Fibroblast of gingiva (primary cell): ENCODE data around the gene ANKRD33B.
"Not testable (repeated sequence)": the region's sequence is repeated elsewhere in the genome, so short reads cannot be mapped to it uniquely, and the experiment has no call there.

Source experiments
- DNase-seq: peaks from one replicate; pipeline ENCODE4 v3.0.0-alpha.2; 2011; ENCODE audit warnings: low read depth

Gene ANKRD33B

DNA sequence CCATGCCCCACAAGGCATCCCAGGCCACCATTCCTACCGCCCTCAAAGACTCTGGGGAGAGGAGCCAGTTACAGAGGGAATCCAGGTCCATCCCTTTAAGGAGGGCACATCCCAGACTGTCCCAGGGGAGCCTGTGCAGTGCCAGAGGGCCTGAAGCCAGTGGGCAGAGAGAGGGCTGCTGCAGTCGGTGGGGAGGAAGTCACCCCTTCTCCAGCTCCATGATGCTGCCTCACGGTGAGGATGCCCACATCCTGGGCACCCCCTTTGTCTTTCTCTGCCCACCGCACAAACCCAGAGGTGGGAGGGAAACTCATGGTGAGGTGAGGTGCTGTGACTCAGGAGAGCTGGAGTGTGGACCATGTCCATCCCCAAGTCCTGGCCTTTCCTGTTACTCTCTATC, 26.2 kb upstream of the ANKRD33B start:
- DNase-seq, result no peak

DNA sequence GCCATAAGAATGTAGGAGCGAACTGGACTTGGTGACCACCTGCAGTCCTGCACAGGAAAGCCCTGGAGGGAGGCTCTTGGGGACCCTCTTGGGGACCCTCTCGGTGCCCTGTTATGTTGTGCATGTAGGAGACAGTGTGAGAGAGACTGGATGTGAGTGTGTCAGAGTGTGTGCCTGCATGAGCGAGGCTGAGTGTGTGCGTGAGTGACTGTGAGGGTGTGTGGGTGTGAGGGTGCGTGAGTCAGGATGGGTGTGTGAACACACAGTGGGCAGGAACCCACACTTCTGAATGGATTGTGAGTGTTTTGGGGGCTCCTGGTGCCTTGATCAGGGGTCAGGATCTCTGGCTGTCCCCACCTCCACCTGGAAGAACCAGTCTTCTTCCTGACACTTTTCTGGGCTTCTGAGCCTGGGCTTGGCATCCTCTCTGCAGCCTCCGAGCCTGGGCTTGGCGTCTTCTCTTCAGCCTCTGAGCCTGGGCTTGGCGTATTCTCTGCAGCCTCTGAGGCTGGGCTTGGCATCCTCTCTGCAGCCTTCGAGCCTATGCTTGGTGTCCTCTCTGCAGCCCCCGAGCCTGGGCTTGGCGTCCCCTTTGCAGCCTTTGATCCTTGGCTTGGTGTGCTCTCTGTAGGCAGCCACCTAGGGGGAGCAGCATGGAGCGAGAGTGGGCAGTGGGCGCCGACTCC, 25.6 kb upstream of the ANKRD33B start:
- DNase-seq, result no peak

DNA sequence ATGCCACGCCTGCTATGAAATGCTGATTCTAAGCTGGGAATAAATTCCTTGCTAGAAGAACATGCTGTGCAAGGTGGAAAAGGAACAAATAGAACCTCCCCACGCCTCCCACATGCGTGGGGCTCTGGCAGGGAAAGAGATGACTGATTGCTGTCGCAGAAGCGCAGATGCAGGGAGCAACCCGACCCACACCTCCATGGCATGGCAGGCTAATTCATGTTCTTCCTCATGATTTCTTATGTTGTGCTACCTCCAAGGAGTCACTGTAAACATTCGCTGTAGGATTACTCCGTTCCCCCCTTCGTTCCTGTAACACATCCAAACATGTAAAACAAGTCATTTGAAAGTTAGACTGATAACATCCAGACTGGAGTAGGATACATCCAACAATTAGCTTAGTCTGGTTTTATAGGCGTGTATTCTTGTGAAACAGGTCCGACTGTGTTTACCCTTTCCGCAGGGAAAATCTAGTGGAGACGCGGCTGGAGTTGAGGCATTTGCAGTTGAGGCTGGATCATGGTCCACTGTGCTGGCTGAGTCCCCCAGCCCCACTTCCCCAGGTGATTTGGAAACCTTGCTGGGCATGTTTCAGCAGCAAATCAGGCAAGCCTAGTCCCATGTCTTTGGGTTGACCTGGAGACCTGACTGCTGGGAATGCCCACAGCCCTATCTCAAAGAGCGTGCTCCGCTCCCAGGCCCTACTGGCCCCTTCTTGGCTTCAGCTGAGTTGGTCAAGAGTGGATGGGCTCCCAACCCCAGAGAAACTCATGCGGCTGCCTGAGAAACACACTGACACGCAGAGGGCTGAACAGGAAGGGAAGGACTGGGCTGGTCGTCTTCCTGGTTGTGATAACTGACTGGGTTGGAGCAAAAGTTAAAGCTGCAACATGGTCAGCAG, 24.8 kb upstream of the ANKRD33B start:
- DNase-seq, result no peak

DNA sequence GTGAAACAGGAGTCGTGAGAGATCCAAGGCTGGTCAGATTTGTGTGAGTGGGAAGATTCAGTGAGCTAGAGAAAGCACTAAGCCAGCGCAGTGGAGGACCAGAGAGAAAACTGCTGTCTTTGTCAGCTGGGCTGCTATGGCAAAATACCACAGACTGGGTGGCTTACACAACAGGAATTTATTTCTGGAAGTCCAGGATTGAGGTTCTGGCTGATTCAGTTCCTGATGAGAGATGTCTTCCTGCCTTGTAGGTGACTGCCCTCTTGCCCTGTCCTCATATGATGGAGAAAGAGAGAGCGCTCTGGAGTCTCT, 24.2 kb upstream of the ANKRD33B start:
- DNase-seq, result no peak

DNA sequence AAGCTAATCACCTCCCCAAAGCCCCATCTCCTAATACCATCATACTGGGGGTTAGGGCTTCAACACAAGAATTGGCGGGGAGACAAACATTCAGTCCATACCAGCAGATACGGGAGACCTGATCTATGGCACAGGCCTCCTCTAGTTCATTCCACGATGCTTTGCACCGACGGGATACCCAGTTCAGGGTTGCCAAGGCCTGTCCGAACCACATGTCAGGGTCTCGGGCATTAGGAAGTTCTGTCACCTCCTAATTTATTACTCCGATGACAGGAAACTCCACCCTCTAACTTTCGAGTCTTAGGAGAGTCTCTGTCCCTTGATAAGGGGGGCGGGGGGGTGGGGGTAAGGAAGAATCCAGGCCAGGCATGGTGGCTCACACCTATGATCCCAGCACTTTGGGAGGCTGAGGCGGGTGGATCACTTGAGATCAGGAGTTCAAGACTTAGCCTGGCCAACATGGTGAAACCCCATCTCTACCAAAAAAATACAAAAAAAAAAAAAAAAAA, 23.8 kb upstream of the ANKRD33B start:
- DNase-seq, result no peak

DNA sequence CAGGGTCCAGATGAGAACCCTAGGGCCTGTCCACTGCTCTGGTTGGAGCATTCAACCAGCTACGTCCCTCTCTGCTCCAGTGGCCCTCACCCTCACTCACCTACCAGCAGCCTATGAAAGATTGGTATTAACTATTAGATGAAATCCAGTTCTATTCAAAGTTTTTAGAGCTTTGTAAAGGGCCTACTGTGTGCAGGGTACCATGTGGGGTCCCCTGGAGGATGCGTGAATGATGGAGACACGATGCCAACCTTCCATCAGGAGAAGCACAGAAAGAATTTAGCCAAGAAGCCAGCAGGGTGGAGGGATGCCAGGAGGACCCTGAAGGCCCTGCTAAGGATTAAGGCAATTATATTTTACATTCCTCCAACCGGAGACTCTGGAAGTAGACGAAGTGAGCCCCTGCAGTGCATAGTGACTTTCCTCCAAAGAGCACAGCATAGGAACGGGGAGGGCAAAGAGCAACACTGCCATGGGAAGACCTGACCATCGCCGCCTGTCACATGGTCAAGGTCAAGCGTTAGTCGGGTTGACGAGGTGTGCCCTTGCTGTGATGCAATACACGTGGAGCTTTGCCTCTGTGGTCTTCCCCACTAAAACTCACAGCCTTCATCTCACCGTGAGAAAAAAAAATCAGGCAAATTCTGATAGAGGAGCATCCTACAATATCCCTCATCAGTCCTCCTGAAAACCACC, 22.8 kb upstream of the ANKRD33B start:
- DNase-seq, result no peak

DNA sequence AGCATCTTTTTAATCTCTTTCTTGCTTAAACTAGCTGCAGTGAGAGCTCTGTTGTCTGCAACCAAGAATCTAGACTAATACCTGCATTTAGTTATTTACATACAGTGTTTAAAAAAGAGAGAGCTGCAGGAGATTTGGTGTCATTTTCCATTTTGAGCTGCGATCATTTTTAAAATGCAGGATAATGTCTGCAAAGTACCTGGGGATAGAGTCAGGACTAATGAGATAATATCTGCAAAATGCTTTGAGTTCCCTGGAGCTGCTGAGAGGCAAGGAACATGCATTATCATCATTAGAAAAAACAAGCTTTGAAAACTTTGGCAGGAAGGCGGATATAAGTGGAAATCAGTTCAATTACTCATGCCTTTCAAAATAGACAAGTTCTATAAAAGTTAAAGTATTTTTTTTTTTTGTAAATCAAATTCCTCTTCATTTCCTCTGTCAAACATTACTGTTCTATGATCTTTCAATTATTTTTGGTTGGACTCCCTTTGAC, 21.8 kb upstream of the ANKRD33B start:
- DNase-seq, result no peak

DNA sequence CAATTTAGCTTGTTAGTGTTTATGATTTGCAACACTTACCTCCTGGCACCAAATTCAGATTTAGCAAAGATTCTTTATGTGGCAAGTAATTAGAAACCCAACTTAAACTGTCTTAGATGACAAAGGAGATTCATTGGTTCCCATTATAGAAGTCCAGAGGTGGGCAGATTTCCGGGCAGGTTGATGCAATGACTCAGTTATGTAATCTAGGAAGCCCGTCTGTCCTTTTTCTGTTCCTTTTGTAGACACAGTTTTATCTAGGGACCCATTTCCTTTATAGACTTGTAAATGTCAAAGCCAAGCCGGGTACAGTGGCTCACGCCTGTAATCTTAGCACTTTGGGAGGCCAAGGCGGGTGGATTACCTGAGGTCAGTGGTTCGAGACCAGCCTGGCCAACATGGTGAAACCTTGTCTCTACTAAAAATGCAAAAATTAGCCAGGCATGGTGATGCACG, 20.3 kb upstream of the ANKRD33B start:
- no peak for DNase-seq

DNA sequence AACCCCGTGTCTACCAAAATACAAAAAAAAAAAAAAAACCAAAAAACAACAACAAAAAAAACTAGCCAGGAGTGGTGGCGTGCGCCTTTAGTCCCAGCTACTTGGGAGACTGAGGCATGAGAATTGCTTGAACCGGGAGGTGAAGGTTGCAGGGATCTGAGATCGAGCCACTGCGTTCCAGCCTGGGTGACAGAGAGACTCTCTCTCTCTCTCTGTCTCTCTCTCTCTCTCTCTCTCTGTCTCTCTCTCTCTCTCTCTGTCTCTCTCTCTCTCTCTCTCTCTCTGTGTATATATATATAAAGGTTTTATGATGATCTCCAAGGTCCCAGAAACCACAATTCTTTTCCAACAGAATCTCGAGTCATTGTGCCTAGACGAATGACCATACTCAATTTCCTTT, 18.8 kb upstream of the ANKRD33B start:
- no peak for DNase-seq

DNA sequence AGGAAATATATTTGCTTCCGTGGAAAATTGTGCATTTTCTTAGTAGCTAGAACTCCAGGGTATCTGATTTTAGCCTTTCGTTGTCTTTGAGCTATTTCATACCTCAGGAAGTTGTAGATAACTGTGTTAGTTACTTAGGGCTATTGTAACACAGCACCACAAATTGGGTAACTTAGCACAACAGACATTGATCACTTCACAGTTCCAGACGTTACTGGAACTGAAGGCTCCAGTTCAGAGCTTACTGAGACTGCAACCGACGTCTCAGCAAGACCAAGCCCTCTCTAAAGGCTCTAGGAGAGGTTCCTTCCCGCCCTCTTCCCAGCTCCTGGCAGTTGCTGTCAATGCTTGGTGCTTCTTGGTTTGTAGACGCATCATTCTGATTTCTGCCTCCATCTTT, 17.7 kb upstream of the ANKRD33B start:
- no peak for DNase-seq

DNA sequence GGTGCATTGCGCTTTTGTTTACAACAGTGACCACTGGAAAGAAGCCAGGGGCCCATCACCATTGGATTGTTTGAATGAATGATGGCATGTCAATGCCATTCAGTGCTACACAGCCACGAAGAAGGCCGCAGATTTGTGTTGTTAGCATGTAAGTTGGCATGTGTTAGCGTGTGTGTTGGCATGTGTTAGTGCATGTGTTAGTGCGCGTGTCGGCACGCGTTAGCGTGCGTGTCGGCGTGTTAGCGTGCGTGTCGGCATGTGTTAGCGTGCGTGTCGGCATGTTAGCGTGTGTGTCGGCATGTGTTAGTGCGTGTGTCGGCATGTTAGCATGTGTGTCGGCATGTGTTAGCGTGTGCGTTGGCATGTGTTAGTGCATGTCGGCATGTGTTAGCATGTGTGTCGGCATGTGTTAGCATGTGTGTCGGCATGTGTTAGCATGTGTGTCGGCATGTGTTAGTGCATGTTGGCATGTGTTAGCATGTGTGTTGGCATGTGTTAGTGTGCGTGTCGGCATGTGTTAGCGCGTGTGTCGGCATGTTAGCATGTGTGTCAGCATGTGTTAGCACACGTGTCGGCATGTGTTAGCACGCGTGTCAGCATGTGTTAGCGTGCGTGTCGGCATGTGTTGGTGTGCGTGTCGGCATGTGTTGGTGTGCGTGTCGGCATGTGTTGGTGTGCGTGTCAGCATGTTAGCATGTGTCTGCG, 15.3 kb upstream of the ANKRD33B start:
- no peak for DNase-seq

DNA sequence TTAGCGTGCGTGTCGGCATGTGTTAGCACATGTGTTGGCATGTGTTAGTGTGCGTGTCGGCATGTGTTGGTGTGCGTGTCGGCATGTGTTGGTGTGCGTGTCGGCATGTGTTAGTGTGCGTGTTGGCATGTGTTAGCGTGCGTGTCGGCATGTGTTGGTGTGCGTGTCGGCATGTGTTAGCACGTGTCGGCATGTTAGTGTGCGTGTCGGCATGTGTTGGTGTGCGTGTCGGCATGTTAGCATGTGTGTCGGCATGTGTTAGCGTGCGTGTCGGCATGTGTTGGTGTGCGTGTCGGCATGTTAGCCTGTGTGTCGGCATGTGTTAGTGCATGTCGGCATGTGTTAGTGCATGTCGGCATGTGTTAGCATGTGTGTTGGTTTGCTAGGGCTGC, 14.8 kb upstream of the ANKRD33B start:
- not testable (repeated sequence) for DNase-seq

DNA sequence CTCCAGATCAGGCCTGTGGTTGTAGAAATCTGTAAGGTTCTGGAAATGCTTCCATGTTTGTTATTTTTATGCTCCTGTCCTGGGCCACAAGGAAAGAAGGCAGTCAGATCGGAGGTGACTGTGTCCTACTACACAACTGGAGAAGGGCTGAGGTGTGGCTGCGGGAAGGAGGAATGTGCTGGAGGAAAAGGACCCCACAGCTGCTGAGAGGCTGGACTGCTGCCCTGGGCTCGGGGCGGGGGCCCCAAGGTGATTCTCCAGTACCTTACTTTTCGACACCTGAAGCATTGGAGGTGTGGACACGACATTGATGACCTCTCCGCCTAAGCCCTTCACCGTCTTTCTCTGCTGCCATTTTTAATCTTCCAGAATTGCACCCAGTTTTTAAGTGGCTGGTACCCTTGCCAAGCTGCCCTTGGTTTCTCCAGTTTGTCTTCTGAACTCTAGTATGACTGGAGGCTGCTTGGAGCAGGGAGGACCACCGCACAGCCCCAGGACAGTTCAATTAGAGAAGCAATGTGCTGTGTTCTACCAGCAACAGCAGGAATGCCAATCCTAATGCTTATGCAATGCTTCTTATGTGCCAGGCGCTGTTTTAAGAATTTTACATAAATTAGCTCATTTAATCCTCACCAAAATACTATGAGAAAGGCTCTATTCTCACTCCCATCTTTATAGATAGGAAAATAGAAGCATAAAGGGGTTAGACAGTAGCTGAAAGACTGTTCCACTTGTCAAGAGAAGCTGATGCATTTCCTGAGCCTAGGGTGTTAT, 13.5 kb upstream of the ANKRD33B start:
- DNase-seq, result peak; percentile 65

DNA sequence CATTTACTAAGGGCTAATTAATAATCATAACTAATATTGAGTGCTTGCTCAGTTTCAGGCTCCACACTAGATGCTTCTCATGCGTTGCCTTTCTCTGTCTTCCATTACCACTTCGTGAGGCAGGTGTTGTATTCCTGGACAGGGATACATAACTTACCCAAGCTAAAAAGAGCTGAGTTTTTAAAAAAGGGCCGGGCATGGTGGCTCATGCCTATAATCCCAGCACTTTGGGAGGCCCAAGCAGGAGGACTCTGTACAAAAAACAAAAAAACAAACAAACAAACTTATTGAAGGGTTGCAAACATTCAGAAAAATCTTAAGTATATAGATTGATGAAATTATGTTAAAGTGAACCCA, 12.1 kb upstream of the ANKRD33B start:
- no peak for DNase-seq

DNA sequence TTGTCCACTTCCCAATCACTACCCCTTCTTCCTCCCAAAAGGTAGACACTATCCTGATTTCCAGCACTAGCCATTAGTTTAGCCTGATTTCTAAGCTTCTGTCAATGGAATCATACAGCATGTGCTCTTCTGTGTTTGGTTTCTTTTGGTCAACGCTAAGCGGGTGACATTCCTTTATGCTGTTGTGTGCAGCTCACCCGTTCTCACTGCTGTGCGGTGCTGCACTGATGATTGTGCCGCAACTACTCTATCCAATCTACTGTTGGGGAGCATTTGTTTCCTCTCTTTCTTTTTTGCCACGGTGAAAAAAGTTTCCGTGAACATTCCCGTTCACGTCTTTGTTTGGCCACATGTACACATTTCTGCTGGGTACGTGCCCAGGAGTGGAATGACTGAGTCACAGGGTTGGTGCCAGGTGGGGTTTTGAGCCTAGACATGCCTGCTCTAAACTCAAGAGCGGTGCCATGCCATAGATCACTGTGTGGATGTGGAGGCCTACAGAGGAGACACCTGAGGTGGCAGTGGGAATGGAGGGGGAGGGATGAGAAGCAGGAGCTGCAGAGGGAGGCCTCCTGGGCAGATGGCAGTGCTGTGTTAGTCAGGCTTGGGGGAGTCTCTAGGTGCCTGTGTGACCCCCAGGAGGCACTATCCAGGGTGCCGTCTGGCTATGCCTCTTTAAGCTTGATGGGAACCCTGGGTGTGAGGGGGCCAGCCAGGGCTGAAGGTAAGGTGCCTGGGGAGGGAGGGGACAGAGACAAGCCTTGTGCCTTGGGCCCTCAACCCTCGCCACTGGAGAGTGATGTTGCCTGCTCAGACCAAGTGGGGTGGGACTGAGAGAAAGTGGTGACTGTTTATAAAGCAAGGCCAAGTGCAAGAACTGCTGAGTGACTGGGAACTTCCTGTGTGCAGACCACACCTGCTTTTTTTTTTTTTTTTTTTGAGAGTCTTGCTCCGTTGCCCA, 11.4 kb upstream of the ANKRD33B start:
- DNase-seq, result no peak

DNA sequence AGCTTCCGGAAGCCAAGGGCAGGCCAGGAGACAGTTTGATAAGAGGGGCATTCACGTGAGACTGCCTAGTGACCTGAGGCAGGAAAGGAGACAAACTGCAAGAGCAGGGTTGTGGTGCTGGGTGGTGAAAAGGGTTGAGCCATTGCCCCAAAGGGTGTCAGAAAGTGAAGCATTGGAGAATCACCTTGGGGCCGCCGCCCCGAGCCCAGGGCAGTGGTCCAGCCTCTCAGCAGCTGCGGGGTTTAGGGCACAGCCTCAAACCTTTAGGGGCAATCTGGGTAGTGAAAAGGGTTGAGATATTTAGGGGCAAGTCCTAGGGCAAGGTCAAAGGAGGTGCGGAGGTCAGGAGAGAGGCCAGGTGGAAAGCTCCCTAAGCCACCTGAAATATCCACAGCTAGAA, 10.4 kb upstream of the ANKRD33B start:
- DNase-seq, result no peak

DNA sequence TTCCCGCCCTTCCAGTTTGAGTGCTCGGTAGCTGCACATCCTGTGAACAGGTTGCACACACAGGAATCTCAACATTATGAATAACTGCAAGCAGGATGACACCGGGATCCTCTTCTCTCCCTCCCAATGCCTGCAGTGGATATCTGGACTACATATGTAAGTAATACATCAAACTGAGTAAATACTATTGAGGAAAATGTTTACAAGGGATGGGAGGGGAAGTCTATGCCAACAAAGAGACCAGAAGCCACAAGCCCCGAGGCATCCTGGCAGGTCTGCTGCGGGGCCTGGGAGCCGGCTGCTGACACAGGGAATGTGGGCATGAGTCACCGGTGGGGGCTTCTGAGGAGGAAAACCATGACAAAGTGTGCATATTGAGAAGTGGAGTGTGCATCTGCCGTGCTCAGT, 8.6 kb upstream of the ANKRD33B start:
- peak; percentile 61 for DNase-seq

DNA sequence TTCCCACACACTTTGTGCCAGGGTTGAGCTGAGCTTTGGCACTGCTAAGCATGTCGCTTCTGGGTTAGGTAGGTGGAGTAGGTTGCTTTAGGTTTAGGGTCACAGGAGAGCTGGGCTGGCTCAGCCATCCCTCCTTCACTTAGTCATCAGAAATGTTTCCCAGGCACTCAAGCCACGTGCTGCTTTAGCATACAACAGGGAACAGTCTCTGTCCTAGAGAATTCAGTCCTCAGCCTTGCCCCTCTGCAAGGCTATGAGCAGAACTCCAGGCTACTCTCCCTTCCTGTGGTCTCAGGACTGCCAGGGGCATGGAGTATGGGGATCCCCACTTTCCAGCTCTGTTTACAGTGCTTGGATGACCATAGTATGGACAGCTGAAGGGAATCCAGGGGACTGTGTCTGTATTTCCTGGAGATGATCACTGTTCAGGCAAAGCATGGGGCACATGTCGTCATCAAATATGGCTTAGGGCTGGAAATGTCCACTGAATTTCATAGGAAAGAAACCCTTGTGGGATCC, 7.5 kb upstream of the ANKRD33B start:
- peak; percentile 28 for DNase-seq

DNA sequence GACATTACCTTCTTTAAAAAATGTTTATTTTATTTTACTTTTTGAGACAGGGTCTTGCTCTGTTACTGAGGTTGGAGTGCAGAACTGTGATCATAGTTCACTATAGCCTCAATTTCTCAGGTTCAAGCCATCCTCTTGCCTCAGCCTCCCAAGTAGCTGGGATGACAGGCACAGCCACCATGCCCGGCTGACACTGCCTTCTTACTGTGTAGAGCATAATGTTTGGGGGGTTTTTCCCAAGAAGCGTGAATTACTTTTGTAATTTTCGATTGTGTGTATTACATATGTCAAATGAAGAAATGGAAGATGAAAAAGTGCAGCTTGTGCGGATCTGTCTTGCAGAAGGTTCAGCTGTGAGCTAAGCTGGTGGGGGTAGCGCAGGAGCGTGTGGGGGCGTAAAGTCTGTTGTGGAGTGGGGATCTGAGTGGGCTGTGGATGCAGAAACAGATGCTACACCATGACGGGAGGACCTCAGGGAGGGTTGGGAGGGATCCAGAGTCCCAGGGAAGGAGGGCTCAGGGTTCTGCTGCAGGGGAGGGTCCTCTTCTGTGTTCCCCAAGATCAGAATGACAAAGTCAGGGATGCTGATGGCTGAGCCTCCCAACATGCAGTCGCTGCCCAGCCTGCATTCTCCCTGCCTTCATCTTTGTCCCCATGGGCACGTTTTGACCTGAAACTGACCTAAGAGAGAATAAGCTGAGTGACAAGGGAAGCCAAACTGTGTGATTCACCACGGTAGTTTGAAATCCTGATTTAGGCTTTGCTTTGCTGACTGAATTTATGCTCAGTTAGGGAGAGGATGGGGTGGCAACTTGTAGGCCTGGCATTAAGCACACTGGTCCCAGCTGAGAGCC, 6.8 kb upstream of the ANKRD33B start:
- no peak for DNase-seq
